ENCODE measurements around the gene ERMARD.
A peak's percentile ranks its signal among the peaks of the same experiment; 100 is the strongest.

The ERMARD gene

GRCh38 chr6:169751242-169752073 is at the start of gene ERMARD, which contains the start of gene DYNLT2:
Gene ERMARD (plus strand): TSS chr6:169751622. CDS start chr6:169751658, 36 bp downstream.
Gene DYNLT2 (minus strand): TSS chr6:169751572. CDS start chr6:169751458, 114 bp downstream.
- peak; percentile 86 for DNase-seq (ENCODE audit: low spot score)

GRCh38 chr6:169701954-169702839 is 49.2 kb upstream of the ERMARD start, which contains the start of the genes C6orf120 and WDR27:
Gene C6orf120 (plus strand): TSS chr6:169702126. CDS start chr6:169702460, 334 bp downstream.
Gene WDR27 (minus strand): TSS chr6:169702029. CDS start chr6:169689005, 13,024 bp downstream.
- DNase-seq (ENCODE audit: low spot score), result peak; percentile 91

DNA sequence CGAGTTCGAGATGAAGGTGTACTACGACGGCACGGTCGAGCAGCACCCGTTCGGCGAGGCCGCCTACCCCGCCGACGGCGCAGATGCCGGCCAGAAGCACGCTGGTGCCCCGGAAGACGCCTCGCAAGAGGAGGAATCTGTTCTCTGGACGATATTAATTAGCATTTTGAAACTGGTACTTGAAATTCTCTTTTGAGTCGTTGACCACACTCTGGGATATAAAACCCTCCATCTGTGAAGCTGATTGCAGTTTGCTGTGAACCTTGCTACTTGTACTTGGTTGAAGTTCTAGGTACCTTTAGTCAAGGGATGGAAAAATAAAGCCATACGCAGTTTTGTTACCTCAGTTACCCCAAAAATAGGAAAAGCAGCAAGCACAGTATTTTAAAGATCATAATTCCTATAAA is 48.6 kb upstream of the ERMARD start:
- no peak for DNase-seq (ENCODE audit: low spot score)

- no peak for DNase-seq (ENCODE audit: low spot score)
These were observed 43.6 kb upstream of the ERMARD start for GRCh38 chr6:169707772-169708171.

- DNase-seq (ENCODE audit: low spot score), result no peak
These were observed 42.1 kb upstream of the ERMARD start for GRCh38 chr6:169709293-169709692.

- DNase-seq (ENCODE audit: low spot score), result no peak
These were observed 41.4 kb upstream of the ERMARD start for GRCh38 chr6:169710009-169710408.

- no peak for DNase-seq (ENCODE audit: low spot score)
These were observed 37.2 kb upstream of the ERMARD start for GRCh38 chr6:169714178-169714577.

GRCh38 chr6:169714595-169714994 is 36.8 kb upstream of the ERMARD start:
- no peak for DNase-seq (ENCODE audit: low spot score)

DNA sequence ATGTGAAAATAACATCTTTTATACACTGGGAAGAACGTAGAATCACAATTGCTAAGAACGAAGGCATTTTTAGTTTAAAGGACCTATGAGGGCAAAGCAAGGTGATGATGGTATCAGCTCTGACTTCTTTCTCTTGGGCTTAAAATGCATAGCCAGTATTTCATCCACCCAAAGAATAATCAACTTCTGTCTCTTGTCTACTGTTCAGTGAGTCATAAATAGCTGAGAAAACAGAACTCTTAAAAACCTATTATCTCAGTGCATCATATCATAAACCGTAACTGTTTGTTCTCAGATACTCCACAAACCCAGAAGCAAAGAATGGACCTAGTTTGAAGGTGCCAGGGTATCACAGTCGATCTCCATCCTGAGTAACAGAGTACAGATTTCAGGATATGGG is 32.3 kb upstream of the ERMARD start:
- DNase-seq (ENCODE audit: low spot score), result no peak

GRCh38 chr6:169720207-169720855 is 31.1 kb upstream of the ERMARD start:
- DNase-seq (ENCODE audit: low spot score), result no peak

GRCh38 chr6:169722362-169723199 is 28.8 kb upstream of the ERMARD start:
- peak; percentile 71 for DNase-seq (ENCODE audit: low spot score)

GRCh38 chr6:169723200-169723909 is 28.1 kb upstream of the ERMARD start:
- peak; percentile 42 for DNase-seq (ENCODE audit: low spot score)

DNA sequence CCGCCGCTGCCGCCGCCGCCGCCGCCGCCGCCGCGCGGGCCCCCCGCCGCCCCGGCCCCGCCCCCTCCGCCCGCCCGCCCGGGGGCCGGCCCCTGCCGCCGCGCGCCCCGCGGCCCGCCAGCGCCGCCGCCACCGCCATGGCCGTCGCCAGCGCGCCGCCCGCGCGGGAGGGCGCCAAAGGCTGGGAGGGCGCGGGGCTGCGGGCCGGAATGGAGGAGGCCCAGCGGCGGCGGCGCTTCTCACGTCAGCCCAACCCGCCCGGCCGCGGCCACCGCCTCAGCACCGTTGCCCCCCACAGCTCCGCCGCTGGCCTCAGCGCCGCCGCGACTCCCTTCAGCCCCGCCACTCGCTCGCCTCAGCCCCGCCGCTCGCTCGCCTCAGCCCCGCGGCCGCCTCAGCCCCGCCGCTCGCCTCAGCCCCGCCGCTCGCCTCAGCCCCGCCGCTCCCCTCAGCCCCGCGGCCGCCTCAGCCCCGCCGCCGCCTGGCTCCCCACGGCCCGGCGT is 27.4 kb upstream of the ERMARD start:
- no peak for DNase-seq (ENCODE audit: low spot score)

- peak; percentile 33 for DNase-seq (ENCODE audit: low spot score)
These were observed 26.8 kb upstream of the ERMARD start, which contains the start of gene PHF10 for GRCh38 chr6:169724494-169725124. Gene PHF10 (minus strand): TSS chr6:169724500. CDS start chr6:169723931, 569 bp downstream.

GRCh38 chr6:169725125-169726048 is 26.0 kb upstream of the ERMARD start:
- DNase-seq (ENCODE audit: low spot score), result peak; percentile 46

- no peak for DNase-seq (ENCODE audit: low spot score)
These were observed 25.4 kb upstream of the ERMARD start for GRCh38 chr6:169726049-169726400.

DNA sequence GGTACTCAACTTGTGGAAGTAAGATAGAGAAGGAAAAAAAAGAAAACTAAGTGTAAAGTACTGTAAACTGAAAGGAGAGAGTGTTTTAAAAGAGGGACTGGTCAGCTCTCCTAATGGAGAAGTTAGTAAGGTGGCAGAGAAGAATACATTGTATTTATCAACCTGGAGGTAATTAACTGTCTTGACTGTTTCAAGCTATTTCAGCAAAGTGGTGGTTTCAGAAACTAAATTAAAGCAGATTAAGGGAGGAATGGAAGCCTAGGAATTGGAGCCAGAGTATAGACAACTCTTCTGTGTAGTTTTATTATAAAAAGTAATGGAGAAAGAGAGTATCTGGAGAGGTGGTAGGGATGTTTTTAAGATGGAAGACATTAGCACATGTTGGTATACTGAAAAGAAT is 24.5 kb upstream of the ERMARD start:
- no peak for DNase-seq (ENCODE audit: low spot score)

DNA sequence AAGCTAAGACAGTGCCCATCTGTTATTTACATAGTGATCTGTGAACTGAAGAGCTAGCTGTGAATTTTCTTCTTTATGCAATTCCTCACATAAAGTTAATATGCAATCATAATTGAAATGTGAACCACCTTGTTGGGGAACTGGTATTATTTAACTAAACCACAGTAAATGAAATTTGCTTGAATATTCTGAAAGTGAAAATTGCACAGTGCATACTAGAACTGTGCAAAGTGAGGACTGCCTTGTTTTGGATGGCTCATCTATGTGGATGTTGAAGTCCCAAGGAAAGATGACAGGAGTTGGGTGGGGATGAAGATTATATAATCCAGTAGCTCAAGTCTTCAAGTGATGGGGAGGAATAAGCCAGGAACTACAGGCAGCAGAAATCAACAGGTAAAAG is 21.5 kb upstream of the ERMARD start:
- DNase-seq (ENCODE audit: low spot score), result no peak

Data from SW480 (cell line).